HS-5 (cell line): ENCODE results near the gene NECAB3.

Experiments used
- DNase-seq: peaks from one replicate; pipeline ENCODE4 v3.0.0-alpha.2; 2012; ENCODE audit warnings: low read depth

Gene NECAB3

GRCh38 chr20:33664085-33664761 is 10.0 kb downstream of the NECAB3 start:
- DNase-seq: no peak

DNA sequence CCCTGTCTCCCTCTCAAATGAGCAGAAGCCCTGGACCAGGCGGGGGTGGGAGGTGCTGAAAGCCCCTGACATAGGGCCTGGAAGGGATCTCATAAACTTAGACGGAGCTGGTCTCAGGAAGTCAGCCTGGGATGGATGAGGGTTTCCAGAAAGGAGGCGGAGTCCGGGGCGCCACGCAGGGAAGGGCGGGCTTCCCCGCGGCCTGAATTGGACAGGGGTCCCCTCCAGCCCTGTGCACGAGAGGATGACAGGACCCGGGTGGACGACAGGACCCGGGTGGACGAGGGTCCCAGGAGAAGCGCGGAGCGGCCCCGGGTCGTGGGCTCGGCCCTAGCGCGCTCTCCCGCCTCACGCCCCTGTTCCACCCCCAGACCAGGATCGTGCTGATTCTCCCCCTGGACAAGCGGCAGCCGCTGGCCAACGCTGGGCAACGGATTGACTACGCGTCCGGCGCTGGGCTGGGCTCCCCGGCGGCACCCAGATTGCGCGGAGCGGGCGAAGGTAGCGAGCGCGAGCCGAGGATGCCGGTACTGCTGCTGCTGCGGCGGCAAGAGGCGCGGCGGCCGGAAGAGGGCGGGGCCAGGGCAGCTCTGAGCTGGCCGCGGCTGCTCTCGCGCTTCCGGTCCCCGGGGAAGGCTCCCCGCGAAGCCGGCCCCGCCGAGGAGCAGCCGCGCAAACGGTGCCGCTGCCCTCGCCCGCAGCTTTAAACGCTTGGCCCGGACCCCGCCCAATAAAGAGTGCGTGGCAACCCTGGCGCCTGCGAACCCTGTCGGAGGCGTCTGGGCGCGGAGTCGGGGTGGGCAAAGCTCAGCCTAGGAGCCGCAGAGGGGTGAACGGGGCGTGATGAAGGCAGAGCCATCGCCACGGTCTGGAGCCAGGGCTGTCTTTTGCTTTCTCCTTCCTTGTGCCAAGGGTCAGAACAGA is 10.8 kb downstream of the NECAB3 start:
- no peak for DNase-seq

- DNase-seq: no peak
Observed at GRCh38 chr20:33662172-33662571, 12.1 kb downstream of the NECAB3 start, which contains the start of gene C20orf144. Gene C20orf144, plus strand, starts transcription at chr20:33662327. Its CDS starts 19 bp downstream, at chr20:33662346.

- no peak for DNase-seq
Observed at GRCh38 chr20:33660685-33661058, 13.6 kb downstream of the NECAB3 start.

DNA sequence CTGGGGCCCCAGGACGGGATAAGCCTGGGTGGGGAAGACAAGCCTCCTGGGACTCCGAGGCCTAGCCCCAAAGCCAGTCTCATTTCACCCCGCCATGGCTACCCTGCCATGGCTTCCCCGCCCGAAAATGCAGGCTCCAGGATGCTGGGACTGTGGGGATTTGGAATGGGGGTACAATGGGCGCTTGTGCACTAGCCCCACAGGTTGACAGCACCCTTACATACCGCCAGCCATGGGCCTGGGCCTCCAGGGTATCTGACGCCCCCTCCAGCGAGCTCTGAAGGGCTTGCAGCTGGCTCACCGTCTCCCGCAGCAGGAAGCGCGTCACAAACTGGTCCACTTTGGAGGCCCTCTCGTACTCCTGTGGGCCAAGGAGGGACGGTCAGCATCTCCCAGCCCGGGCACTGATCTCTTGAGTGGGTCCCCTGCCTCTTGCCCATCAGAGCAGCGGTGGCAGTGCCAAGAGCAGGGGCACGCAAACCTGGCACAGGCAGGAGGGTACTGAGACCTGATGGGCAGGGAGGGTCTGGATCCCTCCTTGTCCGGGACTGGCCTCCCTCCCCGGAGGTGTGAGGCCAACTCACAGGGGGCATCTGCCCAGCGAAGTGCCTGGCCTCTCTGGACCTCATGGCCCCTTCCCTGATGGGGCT is 14.1 kb downstream of the NECAB3 start:
- no peak for DNase-seq

GRCh38 chr20:33659341-33660034 is 14.7 kb downstream of the NECAB3 start:
- DNase-seq: no peak

DNA sequence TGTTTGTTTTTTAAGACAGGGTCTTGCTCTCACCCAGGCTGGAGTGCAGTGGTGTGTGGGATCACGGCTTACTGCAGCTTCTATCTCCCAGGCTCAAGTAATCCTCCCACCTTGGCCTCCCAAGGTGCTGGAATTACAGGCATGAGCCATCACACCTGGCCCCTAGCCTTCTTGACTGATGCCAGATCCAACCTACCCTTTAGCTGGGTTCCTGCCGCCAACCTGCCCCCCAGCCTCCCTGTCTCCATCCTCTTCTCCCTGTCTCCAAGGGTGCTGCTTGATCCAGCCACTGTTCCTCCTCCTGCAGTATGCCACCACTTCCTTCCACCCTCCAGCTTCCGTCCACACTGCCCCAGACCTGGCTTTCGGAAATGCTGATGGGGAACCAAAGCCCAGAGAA is 15.3 kb downstream of the NECAB3 start:
- DNase-seq: no peak

- no peak for DNase-seq
Observed at GRCh38 chr20:33658510-33658909, 15.7 kb downstream of the NECAB3 start.

- DNase-seq: no peak
Observed at GRCh38 chr20:33657704-33658095, 16.5 kb downstream of the NECAB3 start.

DNA sequence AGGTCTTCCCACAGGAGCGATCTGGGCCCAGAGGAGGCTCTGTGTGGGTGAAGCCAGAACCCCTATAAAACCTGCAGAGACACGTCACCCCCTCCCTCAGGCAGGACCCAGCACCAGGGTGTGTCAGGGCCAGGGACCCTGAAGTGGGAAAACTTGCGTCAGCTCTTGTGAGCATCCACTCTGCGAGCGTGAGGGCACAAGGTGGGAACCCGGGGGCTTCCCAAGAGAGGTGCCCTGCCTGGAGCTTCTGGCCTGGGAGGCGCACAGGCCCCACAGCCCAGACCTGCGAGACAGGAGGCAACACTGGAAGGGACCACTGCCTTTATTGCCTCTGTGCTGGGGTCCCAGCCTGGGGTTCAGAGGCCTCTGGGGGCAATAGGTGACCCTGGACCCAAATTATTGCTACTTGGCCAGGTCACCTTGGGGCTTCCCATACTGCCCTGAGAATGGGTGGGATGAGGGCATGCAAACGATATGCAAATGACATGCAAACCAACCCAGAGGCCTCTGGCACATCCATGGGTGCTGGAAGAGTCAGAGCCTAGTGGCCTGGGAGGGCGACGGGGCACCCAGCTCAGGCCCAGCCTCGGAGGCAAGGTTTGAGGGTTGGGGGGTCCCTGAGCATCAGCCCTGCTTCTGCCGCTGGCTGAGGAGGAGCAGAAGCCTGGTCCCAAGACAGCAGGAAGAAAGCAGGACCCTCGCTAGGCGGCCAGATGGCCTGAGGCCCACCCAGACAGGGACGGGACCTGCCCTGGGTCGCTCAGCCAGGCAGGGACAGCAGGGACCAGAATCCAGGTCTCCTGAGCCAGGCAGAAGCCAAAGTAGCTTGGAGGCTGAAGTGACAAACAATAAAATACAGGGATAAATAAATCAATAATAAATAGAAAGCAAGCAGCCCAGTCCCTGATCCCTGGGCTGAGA is 17.2 kb downstream of the NECAB3 start:
- no peak for DNase-seq

DNA sequence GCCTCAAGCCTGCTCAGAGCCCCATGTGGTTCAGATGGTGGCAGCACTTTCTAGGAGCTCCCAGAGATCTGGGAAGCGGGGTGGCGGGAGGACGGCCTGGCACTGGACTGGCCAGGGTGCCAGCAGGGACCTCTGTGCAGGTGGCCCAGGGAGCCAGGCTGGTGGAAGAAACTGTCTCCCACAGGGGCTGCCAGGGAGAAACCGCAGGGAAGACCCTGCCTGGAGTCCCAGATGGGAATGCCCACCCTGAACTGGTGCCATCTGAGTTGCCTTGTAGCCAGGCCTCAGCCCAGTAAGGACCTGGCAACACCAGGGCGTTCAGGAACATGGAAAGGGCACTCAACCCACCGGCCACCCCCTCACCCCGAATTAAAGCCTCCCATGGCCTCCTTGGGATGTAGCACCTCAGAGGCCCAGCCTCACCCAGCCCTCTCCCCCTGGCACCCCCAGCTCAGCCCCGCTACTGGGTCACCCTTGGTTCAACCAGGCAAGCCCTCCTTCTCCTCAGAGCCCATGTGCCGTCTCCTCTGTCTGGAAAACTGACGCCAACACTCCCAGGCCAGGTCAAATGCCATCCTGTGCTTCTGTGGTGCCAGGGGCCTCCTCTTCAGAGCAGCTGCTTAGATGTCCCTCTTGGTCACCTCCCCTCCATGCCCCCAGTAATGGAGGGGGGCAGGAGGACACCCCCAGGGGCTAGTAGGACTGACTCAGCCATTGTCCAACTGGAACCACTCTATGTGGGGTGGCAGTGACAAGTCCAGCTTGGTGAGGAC is 18.0 kb downstream of the NECAB3 start:
- DNase-seq: no peak

GRCh38 chr20:33655164-33655563 is 19.1 kb downstream of the NECAB3 start:
- DNase-seq: no peak

GRCh38 chr20:33654680-33655161 is 19.5 kb downstream of the NECAB3 start:
- DNase-seq: no peak

DNA sequence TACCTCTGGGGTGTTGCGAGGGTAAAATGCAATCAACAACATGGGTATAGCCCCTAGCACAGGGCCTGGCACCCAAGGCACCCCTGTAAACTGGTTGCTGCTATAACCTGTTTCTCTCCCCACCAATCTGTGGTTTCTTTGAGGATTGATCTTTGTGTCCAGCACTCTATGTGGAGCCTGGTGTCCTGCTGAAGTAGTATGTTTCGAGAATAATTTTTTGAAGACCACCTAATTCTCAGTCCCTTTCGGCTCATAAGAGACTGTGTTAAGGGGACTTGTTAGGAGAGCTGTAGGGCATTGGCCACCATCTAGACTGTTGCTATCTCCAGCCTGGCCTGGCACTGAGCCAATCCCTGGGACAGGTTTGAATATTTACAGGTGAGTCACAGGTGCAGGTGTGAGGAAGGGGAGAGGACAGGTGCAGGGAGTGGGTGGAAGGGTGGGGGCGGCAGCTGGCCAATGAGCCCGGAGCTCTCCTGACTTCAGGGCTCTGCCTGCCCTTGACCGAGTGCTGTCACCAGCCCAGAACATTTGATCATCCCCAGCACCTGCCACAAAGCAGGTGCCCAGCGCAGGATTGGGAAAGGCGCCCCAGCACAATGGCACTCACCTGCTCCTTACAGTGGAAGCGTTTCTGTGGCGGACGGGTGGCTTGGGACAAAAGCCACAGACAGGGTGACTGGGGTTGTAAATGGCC is 20.2 kb downstream of the NECAB3 start:
- DNase-seq: no peak

- DNase-seq: peak; percentile 32
Observed at GRCh38 chr20:33653218-33653899, 20.9 kb downstream of the NECAB3 start.

DNA sequence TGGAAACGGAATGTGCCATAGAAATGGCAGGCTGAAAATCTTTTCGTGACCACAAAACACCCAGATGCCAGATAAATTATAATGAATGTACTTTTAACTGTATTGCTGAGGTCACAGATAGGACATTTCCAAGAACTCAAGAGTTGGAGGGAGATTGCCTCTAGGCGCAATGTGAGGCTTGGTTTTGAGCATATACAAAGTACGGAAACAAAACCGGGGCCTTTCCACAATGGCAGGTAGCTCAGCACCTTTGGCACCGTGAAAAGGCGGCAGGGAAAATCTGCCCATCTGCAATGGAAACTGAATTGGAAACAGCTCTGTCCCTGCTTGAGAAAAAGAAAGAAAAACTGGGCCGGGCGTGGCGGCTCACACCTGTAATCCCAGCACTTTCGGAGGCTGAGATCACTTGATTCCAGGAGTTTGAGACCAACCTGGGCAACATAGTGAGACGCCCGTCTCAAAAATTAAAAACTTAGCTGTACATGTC is 22.6 kb downstream of the NECAB3 start:
- no peak for DNase-seq

DNA sequence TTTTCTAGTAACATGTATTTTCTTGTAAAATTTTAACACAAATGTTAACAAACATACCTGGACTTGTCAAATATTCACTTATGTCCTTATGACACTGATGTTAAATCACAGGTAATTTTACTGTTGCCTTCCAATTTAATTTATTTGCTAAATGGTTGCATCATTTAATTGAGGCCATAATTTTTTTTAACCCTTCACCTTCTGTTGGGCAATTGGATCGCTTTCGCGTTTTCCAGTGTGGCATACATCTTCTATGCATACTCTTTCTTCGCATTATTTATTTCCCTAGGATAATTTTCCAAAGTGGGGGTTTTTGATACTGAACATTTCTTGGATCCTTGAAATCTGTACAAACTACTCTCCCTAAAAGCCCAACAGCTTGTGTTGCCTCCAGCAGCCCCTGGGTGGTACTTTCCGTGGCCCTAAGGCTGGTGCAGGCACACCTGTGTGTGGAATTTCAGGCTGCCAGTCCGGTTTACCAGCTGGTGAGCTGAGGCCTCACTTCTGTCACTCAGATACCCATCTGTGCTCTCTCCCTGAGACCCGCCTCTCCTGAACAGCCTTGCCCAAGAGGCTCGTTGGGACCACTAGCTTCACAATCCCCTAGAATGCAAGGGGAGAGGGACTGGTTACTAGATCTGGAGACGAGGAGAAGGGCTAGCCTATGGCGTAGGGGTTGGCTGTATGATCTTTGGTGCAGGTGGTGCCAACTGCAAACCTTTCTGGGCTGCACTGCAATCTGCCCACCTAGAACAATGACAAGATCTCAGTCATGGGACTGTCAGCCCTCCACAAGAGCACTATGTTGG is 23.3 kb downstream of the NECAB3 start:
- DNase-seq: no peak
